CD14-positive monocyte (primary cell): ENCODE results near the gene PEX26. TPM values are rescaled to one million over a fixed set of nuclear protein-coding genes. Genes with fewer than 3 reads are reported as not detected.

ENCODE experiments used
- DNase-seq, 3 donors: peaks; one replicate each; pipeline ENCODE4 v3.0.0-alpha.2; 2011 to 2022
- H2AFZ ChIP-seq: 2 replicates; pipeline ENCODE4 v1.6.0; 2012; ENCODE audit warnings: mild to moderate bottlenecking, low read depth, low read length, inconsistent platforms; ENCODE audit not compliant: insufficient read depth, poor library complexity, severe bottlenecking
- H3K27ac ChIP-seq, 2 donors: 1 replicate in 1 of 2; 2 replicates in 1 of 2; pipeline ENCODE4 v1.5.1; 2012 to 2013; ENCODE audit warnings: low read length in 2 of 2, control low read depth in 1 of 2, inconsistent platforms in 1 of 2, low read depth in 1 of 2, mild to moderate bottlenecking in 1 of 2
- H3K27me3 ChIP-seq, 2 donors: one replicate each; pipeline versions ENCODE4 v1.6.0 to v1.6.1; 2011 to 2013; ENCODE audit warnings: low read length in 2 of 2; ENCODE audit not compliant: control insufficient read depth in 2 of 2, insufficient read depth in 2 of 2
- H3K36me3 ChIP-seq, 2 donors: replicated peaks in 1 of 2; 1 replicate in 1 of 2; 2 replicates in 1 of 2; pipeline versions ENCODE4 v1.5.1 to v1.6.1; 2012 to 2013; ENCODE audit warnings: low read length in 2 of 2, control low read depth in 1 of 2, inconsistent platforms in 1 of 2, mild to moderate bottlenecking in 1 of 2; ENCODE audit not compliant: insufficient read depth in 2 of 2, control insufficient read depth in 1 of 2
- H3K4me1 ChIP-seq, 2 donors: 1 replicate in 1 of 2; 2 replicates in 1 of 2; pipeline versions ENCODE4 v1.5.1 to v1.6.1; 2012 to 2013; ENCODE audit warnings: low read length in 2 of 2, control low read depth in 1 of 2, inconsistent platforms in 1 of 2, mild to moderate bottlenecking in 1 of 2, moderate library complexity in 1 of 2; ENCODE audit not compliant: insufficient read depth in 2 of 2, control insufficient read depth in 1 of 2
- H3K4me2 ChIP-seq: replicated peaks from 2 replicates; pipeline ENCODE3; 2012; ENCODE audit warnings: low read length, moderate library complexity, mild to moderate bottlenecking; ENCODE audit not compliant: poor library complexity, severe bottlenecking; ENCODE audit errors: extremely low read depth
- H3K4me3 ChIP-seq, 3 experiments: fragments of 200-600 bp in 1 of 3; sonication (generic) in 1 of 3; replicated peaks in 1 of 3; 1 replicate in 2 of 3; 2 replicates in 1 of 3; pipeline ENCODE4 v1.5.1; 2011 to 2013; ENCODE audit warnings: low read length in 3 of 3, mild to moderate bottlenecking in 3 of 3, control low read depth in 2 of 3, low read depth in 2 of 3, inconsistent platforms in 1 of 3, moderate library complexity in 1 of 3
- H3K79me2 ChIP-seq: 2 replicates; pipeline ENCODE4 v1.6.0; 2012; ENCODE audit warnings: mild to moderate bottlenecking, control low read depth, inconsistent platforms, low read length, moderate library complexity; ENCODE audit not compliant: insufficient read depth
- H3K9ac ChIP-seq: 2 replicates; pipeline ENCODE4 v1.6.0; 2017; ENCODE audit warnings: low read length, mild to moderate bottlenecking; ENCODE audit not compliant: insufficient read depth, poor library complexity, severe bottlenecking
- H3K9me3 ChIP-seq, 2 donors: replicated peaks in 1 of 2; 1 replicate in 1 of 2; 2 replicates in 1 of 2; pipeline versions ENCODE4 v1.5.1 to v1.6.1; 2012 to 2013; ENCODE audit warnings: low read length in 2 of 2, control low read depth in 1 of 2; ENCODE audit not compliant: control insufficient read depth in 1 of 2, insufficient read depth in 1 of 2
- H4K20me1 ChIP-seq: 2 replicates; pipeline ENCODE4 v1.6.0; 2012; ENCODE audit warnings: mild to moderate bottlenecking, low read length, control low read depth, moderate library complexity; ENCODE audit not compliant: insufficient read depth
- H3K27ac Mint-ChIP-seq, 7 donors: one replicate each; pipeline ENCODE4 v1.8.0; 2020; ENCODE audit warnings: mild to moderate bottlenecking in 7 of 7, mixed read lengths in 7 of 7, moderate library complexity in 6 of 7, inconsistent platforms in 2 of 7
- H3K27me3 Mint-ChIP-seq, 3 donors: one replicate each; pipeline ENCODE4 v1.8.0; 2021 to 2022; ENCODE audit warnings: low read depth in 3 of 3, mild to moderate bottlenecking in 3 of 3, mixed read lengths in 3 of 3, moderate library complexity in 3 of 3, inconsistent platforms in 1 of 3
- H3K36me3 Mint-ChIP-seq, 2 donors: one replicate each; pipeline ENCODE4 v1.8.0; 2020; ENCODE audit warnings: mixed read lengths in 2 of 2, inconsistent platforms in 1 of 2, mild to moderate bottlenecking in 1 of 2
- H3K4me1 Mint-ChIP-seq: one replicate; pipeline ENCODE4 v1.8.0; 2020; ENCODE audit warnings: mild to moderate bottlenecking, mixed read lengths
- H3K4me3 Mint-ChIP-seq, 2 donors: one replicate each; pipeline ENCODE4 v1.8.0; 2020; ENCODE audit warnings: mild to moderate bottlenecking in 2 of 2, mixed read lengths in 2 of 2, moderate library complexity in 1 of 2
- H3K9me3 Mint-ChIP-seq, 7 donors: one replicate each; pipeline ENCODE4 v1.8.0; 2020 to 2022; ENCODE audit warnings: mixed read lengths in 7 of 7, mild to moderate bottlenecking in 6 of 7, moderate library complexity in 6 of 7, inconsistent platforms in 2 of 7
- CTCF ChIP-seq: fragments of 200-600 bp; IDR thresholded peaks from one replicate; pipeline ENCODE4 v1.8.0; 2022; ENCODE audit warnings: antibody characterized with exemption, mild to moderate bottlenecking
- WGBS: methylation state at CpG from one replicate; pipeline ENCODE4 v1.1.5; 2013; ENCODE audit warnings: missing lambda C conversion rate; ENCODE audit not compliant: insufficient coverage; 5-methylcytosine and 5-hydroxymethylcytosine counted together
- intact Hi-C, 2 donors: fragments of 100-400 bp; cut with micrococcal nuclease; formaldehyde crosslinking; loops; one replicate each; pipeline versions ENCODE4 v1.15.0 to v1.15.1; 2023
- polyA plus RNA-seq, 3 donors: library from polyadenylated mRNA; depleted of rRNA in 1 of 3; unstranded in 2 of 3; stranded (reverse) in 1 of 3; fragments of 300-500 nt in 2 of 3; fragments of >200 nt in 1 of 3; fragmentation: Illumina TruSeq in 2 of 3; gene quantifications; 1 replicate in 2 of 3; 2 replicates in 1 of 3; pipeline ENCODE4 v1.2.3, GENCODE V29; 2012 to 2021

PEX26 gene
- polyA plus RNA-seq, 3 donors: 3.4 to 8.6 (median 3.7) TPM

- Histone ChIP-seq H3K27me3 (no peaks in the 10 kb centered on the region), H3K9ac (no peak overlapping the region), H3K27ac (no peak overlapping the region), H2AFZ (no peak overlapping the region), H3K9me3 (no peaks in the 10 kb centered on the region), H4K20me1 (no peaks in the 10 kb centered on the region), H3K36me3 (no peaks in the 10 kb centered on the region), H3K4me3 (no peak overlapping the region), H3K4me1 (no peaks in the 10 kb centered on the region), H3K79me2 (no peaks in the 10 kb centered on the region), H3K4me2 (no peak overlapping the region)
- no peak overlapping the region for H3K4me3 Mint-ChIP-seq
- H3K36me3 Mint-ChIP-seq: no peaks in the 10 kb centered on the region
- no peak overlapping the region for H3K27ac Mint-ChIP-seq
- peaks cover under 1% of the 10 kb centered on the region for H3K4me1 Mint-ChIP-seq
- peaks cover 0 to 8% (median 0%) of the 10 kb centered on the region in 7 donors for H3K9me3 Mint-ChIP-seq
- no peak for TF ChIP-seq CTCF
- DNase-seq: no peak
- intact Hi-C loops: no loop called here
- WGBS: 79% methylated on average over 2 of the region's 5 CpGs
- H3K27me3 Mint-ChIP-seq: peaks cover 4 to 13% (median 7%) of the 10 kb centered on the region in 3 donors
Measured at GRCh38 chr22:18059991-18060390, 17.8 kb upstream of the PEX26 start.

GRCh38 chr22:18060646-18061620, 16.9 kb upstream of the PEX26 start:
- Mint-ChIP-seq H3K4me1 (peaks cover 8% of the 10 kb centered on the region), H3K36me3 (no peaks in the 10 kb centered on the region), H3K27me3 (peaks cover 7 to 21% (median 8%) of the 10 kb centered on the region in 3 donors), H3K27ac (no peak overlapping the region), H3K4me3 (no peak overlapping the region), H3K9me3 (peaks cover 0 to 5% (median 0%) of the 10 kb centered on the region in 7 donors)
- H3K9me3 ChIP-seq: no peaks in the 10 kb centered on the region
- H3K36me3 ChIP-seq: no peaks in the 10 kb centered on the region
- no peaks in the 10 kb centered on the region for H4K20me1 ChIP-seq
- no peak overlapping the region for H2AFZ ChIP-seq
- no peak overlapping the region for H3K27ac ChIP-seq
- WGBS: 91% methylated on average over 10 of the region's 13 CpGs
- no peaks in the 10 kb centered on the region for H3K79me2 ChIP-seq
- intact Hi-C loops: no loop called here
- no peak overlapping the region for H3K4me3 ChIP-seq
- no peaks in the 10 kb centered on the region for H3K4me1 ChIP-seq
- no peaks in the 10 kb centered on the region for H3K27me3 ChIP-seq
- TF ChIP-seq CTCF: no peak
- no peak overlapping the region for H3K4me2 ChIP-seq
- H3K9ac ChIP-seq: no peak overlapping the region
- DNase-seq: no peak
